ENCODE data around the gene TPPP2.

DNA sequence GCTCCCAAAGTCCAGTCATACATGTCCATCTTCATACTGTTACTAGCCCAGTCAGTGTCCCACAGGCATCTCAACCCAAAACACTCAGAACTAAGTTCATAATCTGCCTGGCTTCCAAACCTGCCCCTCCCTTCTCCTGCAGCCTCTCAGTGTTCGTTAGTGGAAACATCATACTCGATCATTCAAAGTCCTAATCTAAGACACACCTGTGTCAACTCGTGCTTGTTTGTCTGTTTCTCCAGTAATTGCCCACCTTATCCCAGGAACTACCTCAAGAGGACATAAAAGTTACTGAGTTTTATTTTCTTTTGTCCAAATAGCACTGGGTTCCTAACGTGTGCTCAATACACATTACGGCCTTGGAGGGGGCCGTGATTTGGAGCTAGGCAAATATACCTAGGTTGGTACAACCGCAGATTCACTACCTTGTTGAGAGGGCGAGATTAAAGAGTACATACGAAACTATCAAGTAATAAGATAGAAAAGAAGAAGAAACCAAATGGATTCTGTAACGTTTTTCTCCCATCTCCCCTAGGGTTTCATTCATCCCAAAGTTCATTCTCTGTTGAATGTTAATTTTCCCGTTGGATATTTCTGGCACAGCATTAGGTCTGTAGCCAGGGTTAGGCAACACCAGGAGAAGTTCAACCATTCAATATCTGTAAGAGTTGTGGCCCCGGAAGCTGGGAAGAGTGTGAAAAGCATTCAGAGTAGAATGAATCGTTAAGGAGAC is 30.8 kb downstream of the TPPP2 start:
- TF ChIP-seq, protein P1, sequence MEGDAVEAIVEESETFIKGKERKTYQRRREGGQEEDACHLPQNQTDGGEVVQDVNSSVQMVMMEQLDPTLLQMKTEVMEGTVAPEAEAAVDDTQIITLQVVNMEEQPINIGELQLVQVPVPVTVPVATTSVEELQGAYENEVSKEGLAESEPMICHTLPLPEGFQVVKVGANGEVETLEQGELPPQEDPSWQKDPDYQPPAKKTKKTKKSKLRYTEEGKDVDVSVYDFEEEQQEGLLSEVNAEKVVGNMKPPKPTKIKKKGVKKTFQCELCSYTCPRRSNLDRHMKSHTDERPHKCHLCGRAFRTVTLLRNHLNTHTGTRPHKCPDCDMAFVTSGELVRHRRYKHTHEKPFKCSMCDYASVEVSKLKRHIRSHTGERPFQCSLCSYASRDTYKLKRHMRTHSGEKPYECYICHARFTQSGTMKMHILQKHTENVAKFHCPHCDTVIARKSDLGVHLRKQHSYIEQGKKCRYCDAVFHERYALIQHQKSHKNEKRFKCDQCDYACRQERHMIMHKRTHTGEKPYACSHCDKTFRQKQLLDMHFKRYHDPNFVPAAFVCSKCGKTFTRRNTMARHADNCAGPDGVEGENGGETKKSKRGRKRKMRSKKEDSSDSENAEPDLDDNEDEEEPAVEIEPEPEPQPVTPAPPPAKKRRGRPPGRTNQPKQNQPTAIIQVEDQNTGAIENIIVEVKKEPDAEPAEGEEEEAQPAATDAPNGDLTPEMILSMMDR (IDR thresholded peaks at IDR 0.05) = no peak
- TF ChIP-seq POLR2AphosphoS5 (IDR thresholded peaks at IDR 0.05) = no peak
